Left lung (tissue), 10 donors: ENCODE results near the gene MYO5A. TPM values are rescaled to one million over a fixed set of nuclear protein-coding genes. Genes with fewer than 3 reads are reported as not detected.
"Not testable (repeated sequence)": the region's sequence is repeated elsewhere in the genome, so short reads cannot be mapped to it uniquely, and the experiment has no call there.

ENCODE experiments used
- ATAC-seq: fragments of 200-7000 bp; cut with Tn5 transposase; one replicate; pipeline ENCODE4 v1.9.1; 2020; ENCODE audit warnings: moderate library complexity
- DNase-seq, 4 donors: peaks; one replicate each; pipeline ENCODE4 v3.0.0-alpha.2; 2013 to 2020
- H3K27ac ChIP-seq, 2 donors: fragments of 200-600 bp; sonication (generic) in 1 of 2; one replicate each; pipeline versions ENCODE4 v1.5.0 to v1.8.0; 2020 to 2021
- H3K27me3 ChIP-seq, 2 donors: fragments of 200-600 bp; sonication (generic) in 1 of 2; one replicate each; pipeline versions ENCODE4 v1.5.0 to v1.8.0; 2020 to 2021
- H3K36me3 ChIP-seq, 2 donors: fragments of 200-600 bp; sonication (generic) in 1 of 2; one replicate each; pipeline versions ENCODE4 v1.5.0 to v1.8.0; 2020 to 2021
- H3K4me1 ChIP-seq, 2 donors: fragments of 200-600 bp; one replicate each; pipeline ENCODE4 v1.8.0; 2021
- H3K4me3 ChIP-seq, 2 donors: fragments of 200-600 bp; sonication (generic) in 1 of 2; one replicate each; pipeline versions ENCODE4 v1.5.0 to v1.8.0; 2020 to 2021; ENCODE audit warnings: mild to moderate bottlenecking in 1 of 2
- H3K9me3 ChIP-seq, 2 donors: fragments of 200-600 bp; sonication (generic) in 1 of 2; one replicate each; pipeline versions ENCODE4 v1.5.0 to v1.8.0; 2020 to 2021
- CTCF ChIP-seq, 2 donors: fragments of 200-600 bp; sonication (generic) in 1 of 2; IDR thresholded peaks; one replicate each; pipeline versions ENCODE4 v1.5.0 to v1.8.0; 2021; ENCODE audit warnings: antibody characterized with exemption in 2 of 2
- intact Hi-C, 2 donors: fragments of 100-400 bp; cut with DNase I; formaldehyde crosslinking; loops; one replicate each; pipeline versions ENCODE4 v1.11.2 to v1.14.2; 2022
- polyA plus RNA-seq, 6 donors: library from polyadenylated mRNA; unstranded; fragments of 120-200 nt; gene quantifications; one replicate each; pipeline ENCODE4 v1.2.1, GENCODE V29; 2013; ENCODE audit not compliant: insufficient read length in 6 of 6
- total RNA-seq, 2 donors: library from RNA; stranded (reverse); fragmentation: NEBNext Ultra II Directional; extraction: Animal tissue kit (Norgen Biotek cat#: 25700); gene quantifications; one replicate each; pipeline ENCODE4 v1.2.1, GENCODE V29; 2021
- donor health status: DM: no; HTN: yes; CAD: no.
- donor health status: DM: no; HTN: no; CAD: no.

MYO5A gene
- total and polyA plus RNA-seq, 8 donors: 21.8 to 46.3 (median 34.3) TPM

DNA sequence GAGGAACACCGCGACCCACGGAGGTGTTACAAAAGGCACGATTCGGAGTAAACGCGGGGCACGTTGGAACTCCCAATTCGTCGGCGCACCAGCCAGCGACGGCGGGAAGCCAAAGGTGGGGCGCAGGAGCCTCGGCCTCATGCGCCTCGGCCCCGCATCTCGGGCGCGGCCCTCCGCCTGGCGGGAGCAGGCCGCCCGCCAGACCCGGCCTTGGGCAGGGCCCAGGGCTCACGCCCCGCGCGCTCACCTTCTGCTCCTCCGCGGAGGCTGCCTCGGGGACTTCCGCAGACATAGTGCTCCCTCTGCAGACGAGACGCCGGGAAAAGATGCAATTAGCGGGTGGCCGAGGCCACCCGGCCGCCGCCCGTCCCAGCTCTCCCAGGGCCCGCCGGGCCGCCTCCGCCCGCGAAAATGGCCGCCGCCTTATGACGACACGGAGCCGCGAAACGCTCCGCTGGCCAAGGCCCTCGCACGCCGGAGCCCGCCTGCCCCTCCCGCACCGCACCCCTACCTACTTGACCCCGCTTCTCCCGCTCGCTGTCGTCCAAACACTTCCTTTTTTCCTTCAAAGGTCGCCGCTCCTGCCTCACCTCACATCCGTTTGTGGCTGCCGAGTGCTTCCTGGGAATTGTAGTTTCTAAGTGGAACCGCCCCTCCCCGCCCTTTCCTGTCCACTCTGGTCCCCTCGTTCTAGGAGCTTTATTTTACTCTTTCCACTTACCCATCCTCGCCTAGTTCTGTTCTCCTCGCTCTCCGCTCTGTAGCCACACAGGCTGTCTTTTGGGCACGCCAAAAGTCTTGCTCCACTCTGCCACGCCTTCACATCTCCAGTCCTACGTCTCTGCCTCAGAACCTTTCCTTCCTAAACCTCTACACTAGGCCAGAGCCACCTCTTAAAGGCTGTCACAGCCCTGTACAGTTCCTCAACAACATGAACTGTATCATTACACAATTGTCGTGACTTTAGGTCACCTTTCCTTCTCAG lies 40.2 kb upstream of the MYO5A start, which contains the start of gene ARPP19:
Gene ARPP19 (minus strand): TSS at position 430 of the 985 bp plus-strand sequence. CDS start 138 bp downstream, at position 292.
- ATAC-seq: peak; percentile 91
- Histone ChIP-seq H3K4me3 (peak within 1 kb of the TSS; percentile 55 to 87), H3K36me3 (no peaks in the 10 kb centered on the region), H3K27ac (peak within 1 kb of the TSS; percentile 89 to 96), H3K4me1 (peaks cover 24 to 41% of the 10 kb centered on the region in 2 donors), H3K27me3 (no peaks in the 10 kb centered on the region), H3K9me3 (no peaks in the 10 kb centered on the region)
- peak; percentile 11 to 12 for TF ChIP-seq CTCF (IDR thresholded peaks at IDR 0.05)
- peak; percentile 83 to 97 (median 92) for DNase-seq
- intact Hi-C loops: no loop called here

DNA sequence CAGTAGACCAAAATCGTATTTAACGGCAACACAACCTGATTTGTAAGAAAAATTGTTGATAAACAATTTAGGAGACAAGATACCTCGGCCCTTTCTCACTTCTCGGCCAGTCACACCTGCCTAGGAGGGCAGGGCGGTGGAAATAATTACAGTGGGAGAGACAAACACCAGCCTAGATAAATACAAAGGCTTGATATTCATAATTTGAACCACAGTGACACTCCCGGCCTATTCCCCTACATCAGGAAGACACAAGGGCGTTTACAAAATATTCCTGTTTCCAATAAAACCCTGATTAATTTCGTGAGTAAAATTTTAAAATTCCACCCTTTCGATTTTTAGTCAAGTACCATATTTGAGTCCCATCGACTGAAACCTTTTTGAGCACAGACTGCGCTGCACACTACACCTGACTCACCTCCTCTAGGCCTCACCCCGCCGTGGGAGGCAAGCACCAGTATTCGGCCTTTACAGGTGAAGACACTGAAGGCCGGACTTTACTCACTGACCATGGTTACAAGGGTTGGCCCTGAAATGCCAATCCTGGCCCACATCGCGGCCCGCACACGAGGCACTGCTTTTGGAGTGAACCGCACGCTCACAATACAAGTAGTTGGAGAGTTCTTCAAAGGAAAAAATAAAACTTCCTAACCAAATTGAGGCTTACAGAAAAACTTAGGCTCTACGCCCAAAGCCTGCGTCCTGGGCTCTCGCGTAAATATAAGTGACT lies 39.4 kb upstream of the MYO5A start:
- Histone ChIP-seq H3K9me3 (no peaks in the 10 kb centered on the region), H3K4me1 (peaks cover 24 to 44% of the 10 kb centered on the region in 2 donors), H3K4me3 (peak overlapping the region; percentile 55 to 87), H3K36me3 (no peaks in the 10 kb centered on the region), H3K27me3 (no peaks in the 10 kb centered on the region), H3K27ac (peak overlapping the region; percentile 89 to 96)
- intact Hi-C loops: no loop called here
- no peak for TF ChIP-seq CTCF (IDR thresholded peaks at IDR 0.05)
- ATAC-seq: peak; percentile 63
- DNase-seq: peak in 2 of 4 donors; percentile 8 to 78

DNA sequence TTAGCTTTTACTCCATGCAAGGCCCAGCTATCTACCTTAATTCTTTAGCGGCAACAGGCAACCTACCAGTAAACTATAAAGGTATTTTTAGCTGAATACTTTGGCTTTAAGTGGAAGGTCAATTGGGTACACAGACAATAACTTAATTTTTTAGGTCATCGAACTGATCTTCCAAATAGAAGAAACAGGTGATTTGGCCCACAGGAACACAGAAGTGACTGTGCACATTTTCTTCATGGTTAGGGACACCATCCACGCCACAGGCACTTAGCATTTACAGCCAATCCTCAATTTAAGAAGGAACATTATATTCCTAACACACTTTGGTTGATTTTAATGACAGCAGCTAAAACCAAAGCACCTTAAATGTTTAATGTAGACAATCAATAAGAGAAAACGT lies 38.2 kb upstream of the MYO5A start:
- Histone ChIP-seq H3K4me3 (peak overlapping the region; percentile 55 to 87), H3K4me1 (peaks cover 24 to 44% of the 10 kb centered on the region in 2 donors), H3K27ac (peak overlapping the region; percentile 4 to 89), H3K27me3 (no peaks in the 10 kb centered on the region), H3K9me3 (no peaks in the 10 kb centered on the region), H3K36me3 (no peaks in the 10 kb centered on the region)
- intact Hi-C loops: no loop called here
- no peak for ATAC-seq
- no peak for TF ChIP-seq CTCF (IDR thresholded peaks at IDR 0.05)
- DNase-seq: no peak

DNA sequence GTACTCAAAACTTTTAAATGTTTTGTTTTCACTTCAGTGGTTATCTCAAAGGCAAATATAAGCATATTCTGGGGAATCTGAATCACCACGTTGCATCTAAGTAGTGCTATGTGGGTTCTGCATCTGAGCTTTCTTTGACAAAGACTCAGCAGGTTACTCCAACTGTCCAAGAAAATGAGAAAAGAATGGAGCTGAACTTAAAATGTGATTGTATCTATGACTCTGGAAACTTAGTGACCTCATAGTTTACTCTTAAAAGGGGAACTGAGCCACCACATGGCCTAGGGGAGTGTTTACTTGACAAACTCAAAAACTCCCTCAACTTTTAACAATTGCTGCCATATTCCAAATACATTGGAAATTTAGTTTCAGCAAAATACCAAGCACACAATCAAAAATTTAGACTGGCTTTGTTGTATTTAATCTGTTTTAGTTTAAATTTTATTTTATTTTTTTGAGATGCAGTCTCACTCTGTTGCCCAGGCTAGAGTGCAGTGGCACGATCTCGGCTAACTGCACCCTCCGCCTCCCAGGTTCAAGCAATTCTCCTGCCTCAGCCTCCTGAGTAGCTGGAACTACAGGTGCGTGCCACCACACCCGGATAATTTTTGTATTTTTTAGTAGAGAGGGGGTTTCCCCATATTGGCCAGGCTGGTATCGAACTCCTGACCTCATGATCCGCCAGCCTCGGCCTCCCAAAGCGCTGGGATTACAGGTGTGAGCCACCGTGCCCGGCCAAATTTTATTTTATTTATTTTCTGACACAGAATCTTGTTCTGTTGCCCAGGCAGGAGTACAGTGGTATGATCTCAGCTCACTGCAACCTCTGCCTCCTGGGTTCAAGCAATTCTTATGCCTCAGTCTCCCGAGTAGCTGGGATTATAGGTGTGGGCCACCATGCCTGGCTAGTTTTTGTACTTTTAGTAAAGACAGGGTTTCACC lies 37.0 kb upstream of the MYO5A start:
- H3K27ac ChIP-seq: not testable (repeated sequence)

DNA sequence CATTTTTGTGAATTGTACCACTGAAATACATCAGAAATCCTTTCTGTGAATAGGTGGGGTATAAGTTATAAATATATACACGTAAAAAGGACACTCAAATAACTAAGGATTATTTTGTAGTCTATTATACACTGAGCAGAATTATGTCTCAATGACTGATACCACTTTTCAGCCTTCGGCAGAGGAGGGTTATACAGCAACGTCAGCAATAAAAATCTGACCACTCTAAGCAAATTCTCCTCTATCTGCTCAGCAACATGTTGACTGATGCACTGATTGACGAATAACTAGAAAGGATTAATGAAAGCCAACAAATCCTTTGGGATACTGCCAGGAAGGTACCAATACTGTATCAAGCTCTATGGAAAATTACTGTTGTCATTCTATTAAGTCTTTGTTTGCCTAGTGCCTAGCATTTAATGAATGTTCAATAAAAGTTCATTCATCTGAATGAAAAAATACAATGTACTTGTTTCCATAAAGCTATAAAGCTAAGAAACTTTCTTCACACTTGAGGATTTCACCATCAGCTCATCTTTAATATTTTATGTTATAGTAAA lies 34.9 kb upstream of the MYO5A start:
- Histone ChIP-seq H3K4me1 (peaks cover 24 to 68% of the 10 kb centered on the region in 2 donors), H3K9me3 (no peaks in the 10 kb centered on the region), H3K27ac (no peak overlapping the region), H3K27me3 (no peaks in the 10 kb centered on the region), H3K36me3 (no peaks in the 10 kb centered on the region), H3K4me3 (no peak overlapping the region)
- intact Hi-C loops: no loop called here
- no peak for TF ChIP-seq CTCF (IDR thresholded peaks at IDR 0.05)
- ATAC-seq (no peak), DNase-seq (no peak)

More for the DNA sequence above, 37.0 kb upstream of the MYO5A start:
- H3K27me3 ChIP-seq, intact Hi-C loops, H3K9me3 ChIP-seq, H3K4me3 ChIP-seq, ATAC-seq, H3K36me3 ChIP-seq, DNase-seq: not testable (repeated sequence)
- H3K4me1 ChIP-seq: peaks cover 24 to 48% of the 10 kb centered on the region in 2 donors
